C4-2B (cell line): ENCODE results near the gene SLC16A3.
A peak's percentile ranks its signal among the peaks of the same experiment; 100 is the strongest.

Experiments
- H3K27ac ChIP-seq: fragments of 450-650 bp; 2 replicates; pipeline ENCODE4 v1.5.1; 2017
- CTCF ChIP-seq: fragments of 450-650 bp; conservative IDR thresholded peaks from 2 replicates; pipeline ENCODE4 v1.5.1; 2017; ENCODE audit warnings: mild to moderate bottlenecking
- ZFX ChIP-seq: fragments of 450-650 bp; IDR thresholded peaks from 2 replicates; pipeline ENCODE4 v1.6.1; 2017

Gene SLC16A3

GRCh38 chr17:82200135-82200534 lies 28.7 kb upstream of the SLC16A3 start:
- TF ChIP-seq ZFX, result no peak
- TF ChIP-seq CTCF, result no peak
- H3K27ac ChIP-seq, result no peak overlapping the region

GRCh38 chr17:82200743-82201497 lies 27.9 kb upstream of the SLC16A3 start:
- H3K27ac ChIP-seq, result no peak overlapping the region
- no peak for TF ChIP-seq CTCF
- no peak for TF ChIP-seq ZFX

GRCh38 chr17:82201498-82201910 lies 27.3 kb upstream of the SLC16A3 start:
- no peak overlapping the region for H3K27ac ChIP-seq
- TF ChIP-seq ZFX (no peak), CTCF (no peak)

GRCh38 chr17:82202981-82203380 lies 25.9 kb upstream of the SLC16A3 start:
- no peak for TF ChIP-seq ZFX
- TF ChIP-seq CTCF, result no peak
- H3K27ac ChIP-seq, result no peak overlapping the region

GRCh38 chr17:82203920-82204319 lies 24.9 kb upstream of the SLC16A3 start:
- peak overlapping the region; percentile 55; the same call in 1 of the 2 replicates for H3K27ac ChIP-seq
- TF ChIP-seq ZFX, result no peak
- no peak for TF ChIP-seq CTCF

GRCh38 chr17:82204831-82205719 lies 23.8 kb upstream of the SLC16A3 start:
- H3K27ac ChIP-seq, result peak overlapping the region; percentile 55

More at GRCh38 chr17:82204831-82205719, 23.8 kb upstream of the SLC16A3 start:
- TF ChIP-seq CTCF (no peak), ZFX (no peak)
